OCI-LY3 (cell line): ENCODE measurements around the gene SEMA6D.
A peak's percentile ranks its signal among the peaks of the same experiment; 100 is the strongest.

Experiments used
- CTCF ChIP-seq: fragments of 200-600, 300-600 bp; sonication (generic); IDR thresholded peaks from 2 replicates; pipeline ENCODE4 v1.5.1; 2014; ENCODE audit warnings: antibody characterized with exemption, low read length, low read depth
- EZH2phosphoT487 ChIP-seq: fragments of 200-600 bp; shearing (Covaris generic); IDR thresholded peaks from 2 replicates; pipeline ENCODE4 v1.6.1; 2018; ENCODE audit warnings: antibody characterized with exemption, mixed run types, low read depth

GRCh38 chr15:47813748-47814384 is 96.6 kb downstream of the SEMA6D start:
- TF ChIP-seq CTCF = no peak
- peak; percentile 86; the same call in 1 of the 2 replicates for TF ChIP-seq EZH2phosphoT487
